Skeletal muscle tissue (tissue), 4 donors: ENCODE data around the gene HDAC4. TPM values are rescaled to one million over a fixed set of nuclear protein-coding genes. Genes with fewer than 3 reads are reported as not detected.

ENCODE experiments used
- H3K27ac ChIP-seq: one replicate; pipeline ENCODE4 v1.7.0; 2013; ENCODE audit warnings: mild to moderate bottlenecking, low read depth, low read length, inconsistent platforms
- H3K27me3 ChIP-seq, 3 donors: one replicate each; pipeline ENCODE4 v1.7.0; 2013; ENCODE audit warnings: low read length in 3 of 3; ENCODE audit not compliant: control insufficient read depth in 3 of 3, insufficient read depth in 3 of 3
- H3K36me3 ChIP-seq, 3 donors: one replicate each; pipeline ENCODE4 v1.7.0; 2013; ENCODE audit warnings: low read length in 3 of 3; ENCODE audit not compliant: control insufficient read depth in 3 of 3, insufficient read depth in 3 of 3
- H3K4me1 ChIP-seq, 3 donors: one replicate each; pipeline ENCODE4 v1.7.0; 2013; ENCODE audit warnings: low read length in 3 of 3, mild to moderate bottlenecking in 3 of 3; ENCODE audit not compliant: control insufficient read depth in 3 of 3, insufficient read depth in 3 of 3
- H3K4me3 ChIP-seq, 3 donors: one replicate each; pipeline ENCODE4 v1.7.0; 2013; ENCODE audit warnings: low read length in 3 of 3
- H3K9ac ChIP-seq, 3 donors: one replicate each; pipeline ENCODE4 v1.7.0; 2013; ENCODE audit warnings: low read length in 3 of 3, mild to moderate bottlenecking in 3 of 3, moderate library complexity in 2 of 3, low read depth in 1 of 3
- H3K9me3 ChIP-seq, 3 donors: one replicate each; pipeline ENCODE4 v1.7.0; 2013; ENCODE audit warnings: low read length in 3 of 3; ENCODE audit not compliant: control insufficient read depth in 3 of 3
- total RNA-seq: library from RNA; depleted of rRNA; stranded (reverse); fragments of >200 nt; gene quantifications from one replicate; pipeline ENCODE4 v1.2.3, GENCODE V29; 2014
- donor health status: Osteomylitis.

Gene HDAC4
- total RNA-seq, 1 donor from 2014 or later: 23.5 TPM

GRCh38 chr2:239057533-239057932 is 343.3 kb downstream of the HDAC4 start:
- no peak overlapping the region for H3K27ac ChIP-seq
- H3K4me1 ChIP-seq: peaks cover 0 to 9% (median 9%) of the 10 kb centered on the region in 3 donors
- H3K27me3 ChIP-seq: no peaks in the 10 kb centered on the region
- no peak overlapping the region for H3K4me3 ChIP-seq
- H3K9me3 ChIP-seq: no peaks in the 10 kb centered on the region
- H3K9ac ChIP-seq: no peak overlapping the region
- H3K36me3 ChIP-seq: peaks cover 60 to 74% (median 64%) of the 10 kb centered on the region in 3 donors

GRCh38 chr2:239056611-239057010 is 344.2 kb downstream of the HDAC4 start:
- Histone ChIP-seq H3K9ac (no peak overlapping the region), H3K36me3 (peaks cover 65 to 81% (median 71%) of the 10 kb centered on the region in 3 donors), H3K27me3 (no peaks in the 10 kb centered on the region), H3K27ac (no peak overlapping the region), H3K9me3 (no peaks in the 10 kb centered on the region), H3K4me3 (no peak overlapping the region), H3K4me1 (peaks cover 0 to 9% (median 9%) of the 10 kb centered on the region in 3 donors)

- Histone ChIP-seq H3K4me1 (peaks cover 0 to 6% (median 4%) of the 10 kb centered on the region in 3 donors), H3K27ac (no peak overlapping the region), H3K36me3 (peaks cover 59 to 75% (median 67%) of the 10 kb centered on the region in 3 donors), H3K4me3 (no peak overlapping the region), H3K27me3 (no peaks in the 10 kb centered on the region), H3K9me3 (no peaks in the 10 kb centered on the region), H3K9ac (no peak overlapping the region)
Observed at GRCh38 chr2:239055756-239056493, 344.9 kb downstream of the HDAC4 start.

- H3K27me3 ChIP-seq: no peaks in the 10 kb centered on the region
- H3K36me3 ChIP-seq: peaks cover 60 to 69% (median 67%) of the 10 kb centered on the region in 3 donors
- H3K4me1 ChIP-seq: peaks cover 0 to under 1% (median 0%) of the 10 kb centered on the region in 3 donors
- no peaks in the 10 kb centered on the region for H3K9me3 ChIP-seq
- no peak overlapping the region for H3K4me3 ChIP-seq
- no peak overlapping the region for H3K9ac ChIP-seq
- no peak overlapping the region for H3K27ac ChIP-seq
Observed at GRCh38 chr2:239054921-239055320, 345.9 kb downstream of the HDAC4 start.

GRCh38 chr2:239053801-239054503 is 346.9 kb downstream of the HDAC4 start:
- H3K9me3 ChIP-seq: no peaks in the 10 kb centered on the region

GRCh38 chr2:239052798-239053665 is 347.8 kb downstream of the HDAC4 start:
- Histone ChIP-seq H3K4me3 (no peak overlapping the region), H3K9me3 (no peaks in the 10 kb centered on the region), H3K36me3 (peaks cover 55 to 62% (median 58%) of the 10 kb centered on the region in 3 donors), H3K27ac (no peak overlapping the region), H3K4me1 (no peaks in the 10 kb centered on the region), H3K9ac (no peak overlapping the region), H3K27me3 (no peaks in the 10 kb centered on the region)

More at GRCh38 chr2:239053801-239054503, 346.9 kb downstream of the HDAC4 start:
- peaks cover 57 to 67% (median 67%) of the 10 kb centered on the region in 3 donors for H3K36me3 ChIP-seq
- no peak overlapping the region for H3K27ac ChIP-seq
- H3K4me1 ChIP-seq: no peaks in the 10 kb centered on the region
- H3K4me3 ChIP-seq: no peak overlapping the region
- no peaks in the 10 kb centered on the region for H3K27me3 ChIP-seq
- H3K9ac ChIP-seq: no peak overlapping the region

GRCh38 chr2:239051891-239052445 is 348.9 kb downstream of the HDAC4 start:
- H3K4me3 ChIP-seq: no peak overlapping the region
- H3K36me3 ChIP-seq: peaks cover 48 to 54% (median 52%) of the 10 kb centered on the region in 3 donors
- no peak overlapping the region for H3K9ac ChIP-seq
- no peaks in the 10 kb centered on the region for H3K27me3 ChIP-seq
- H3K9me3 ChIP-seq: no peaks in the 10 kb centered on the region
- no peak overlapping the region for H3K27ac ChIP-seq
- H3K4me1 ChIP-seq: peaks cover 0 to under 1% (median 0%) of the 10 kb centered on the region in 3 donors

- peaks cover 0 to 6% (median 5%) of the 10 kb centered on the region in 3 donors for H3K4me1 ChIP-seq
- H3K36me3 ChIP-seq: peaks cover 36 to 42% (median 42%) of the 10 kb centered on the region in 3 donors
- no peak overlapping the region for H3K4me3 ChIP-seq
- no peak overlapping the region for H3K9ac ChIP-seq
- no peak overlapping the region for H3K27ac ChIP-seq
- H3K27me3 ChIP-seq: no peaks in the 10 kb centered on the region
- no peaks in the 10 kb centered on the region for H3K9me3 ChIP-seq
Observed at GRCh38 chr2:239050252-239050649, 350.6 kb downstream of the HDAC4 start.

GRCh38 chr2:239049421-239050251 is 351.2 kb downstream of the HDAC4 start:
- Histone ChIP-seq H3K9ac (no peak overlapping the region), H3K9me3 (no peaks in the 10 kb centered on the region), H3K27me3 (no peaks in the 10 kb centered on the region), H3K4me3 (no peak overlapping the region), H3K4me1 (peaks cover 0 to 6% (median 5%) of the 10 kb centered on the region in 3 donors), H3K27ac (no peak overlapping the region), H3K36me3 (peaks cover 32 to 37% (median 37%) of the 10 kb centered on the region in 3 donors)
